Measurements from ENCODE around the gene IGFBP6. TPM values are rescaled to one million over a fixed set of nuclear protein-coding genes. Genes with fewer than 3 reads are reported as not detected.

The IGFBP6 gene
- total and polyA plus RNA-seq, 9 of the 15 experiments (the other 6 are each of a cell fraction or from before 2014, with no cell fraction given) = 0.15 to 1.4 (median 0.54) TPM

GRCh38 chr12:53097564-53098353 is at the start of gene IGFBP6 (continued):
- TF ChIP-seq ILK (tag; IDR thresholded peaks at IDR 0.05; ENCODE audit: borderline replicate concordance, low read depth) (no peak), ZNF280B (CRISPR knock-in tag; IDR thresholded peaks at IDR 0.05) (no peak), ZNF12 (CRISPR knock-in tag; IDR thresholded peaks at IDR 0.05) (no peak), SRSF3 (IDR thresholded peaks at IDR 0.05; ENCODE audit: insufficient read depth, low read length) (no peak), ZNF518B (CRISPR knock-in tag; IDR thresholded peaks at IDR 0.05) (no peak), RUNX1 (IDR thresholded peaks at IDR 0.05; ENCODE audit: low read depth) (no peak), NR0B1 (IDR thresholded peaks at IDR 0.05; ENCODE audit: partially characterized antibody) (no peak), BRF2 (IDR thresholded peaks at IDR 0.05; ENCODE audit: borderline replicate concordance, insufficient read depth, insufficient read length) (no peak), ZC3H8 (IDR thresholded peaks at IDR 0.05) (no peak), CBX5 (IDR thresholded peaks at IDR 0.05; ENCODE audit: borderline replicate concordance, low read depth) (no peak), SRSF7 (optimal IDR thresholded peaks at IDR 0.05; ENCODE audit: low read depth, low read length) (no peak), ID3 (CRISPR knock-in tag; IDR thresholded peaks at IDR 0.05) (no peak), ID3 (tag; IDR thresholded peaks at IDR 0.05) (no peak), GTF2E2 (tag; IDR thresholded peaks at IDR 0.05) (no peak), FOXA3 (CRISPR knock-in tag; conservative IDR thresholded peaks at IDR 0.05 in 1 of 2, IDR thresholded peaks at IDR 0.05 in 1 of 2) (no peak), NR2C2 (CRISPR knock-in tag; IDR thresholded peaks at IDR 0.05) (peak; percentile 50; the same call in 1 of the 2 replicates), NR2C2 (tag; IDR thresholded peaks at IDR 0.05) (no peak), ZFP30 (CRISPR knock-in tag; IDR thresholded peaks at IDR 0.05; ENCODE audit: borderline replicate concordance) (no peak), SP1 (CRISPR knock-in tag; IDR thresholded peaks at IDR 0.05) (peak; percentile 72), ZNF143 (CRISPR knock-in tag; IDR thresholded peaks at IDR 0.05) (no peak)
